ENCODE data around the gene FICD.

The FICD gene

DNA sequence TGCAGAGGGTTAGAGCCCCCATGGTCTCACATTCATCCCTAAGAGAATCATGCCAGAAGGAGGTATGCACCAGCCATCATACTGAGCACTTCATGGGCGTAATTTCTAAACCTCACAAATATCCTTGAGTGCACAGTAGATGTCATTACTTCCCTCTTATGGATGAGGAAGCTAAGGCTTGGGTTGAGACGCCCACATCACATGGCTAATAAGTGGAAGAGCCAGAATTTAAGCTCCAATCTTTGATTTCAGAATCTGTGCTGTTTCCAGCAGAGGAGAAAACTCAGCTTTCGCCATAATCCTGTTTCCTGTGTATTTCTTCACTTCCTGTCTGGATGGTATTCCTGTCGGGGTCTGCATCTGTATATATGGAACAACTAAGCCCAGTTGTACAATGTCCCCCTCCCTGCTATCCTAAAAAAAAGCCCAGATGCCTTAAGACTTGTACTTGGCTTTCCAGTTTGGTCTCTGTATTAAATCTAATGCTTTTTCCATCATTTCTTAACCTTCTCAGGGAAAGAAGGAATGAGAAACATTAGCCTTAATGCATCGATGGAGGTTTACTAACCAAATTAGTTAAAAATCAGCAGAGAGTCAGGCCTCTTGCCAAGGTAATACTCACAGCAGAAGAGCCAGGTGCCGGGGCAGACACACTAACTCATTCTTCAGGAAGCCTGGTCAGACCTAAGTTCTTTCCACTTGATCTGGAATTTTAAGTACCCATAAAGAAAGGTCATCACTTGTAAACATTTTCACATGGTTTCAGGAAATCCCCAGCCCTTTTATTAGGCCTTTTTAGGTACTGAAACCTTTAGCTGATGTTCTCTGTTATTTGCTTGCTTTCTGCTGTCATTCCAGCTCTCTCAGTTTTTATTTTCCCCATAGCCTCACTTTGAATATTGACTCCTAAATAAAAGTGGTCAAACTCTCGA lies 52.6 kb downstream of the FICD start:
- DNase-seq (ENCODE audit: low read depth) = no peak

DNA sequence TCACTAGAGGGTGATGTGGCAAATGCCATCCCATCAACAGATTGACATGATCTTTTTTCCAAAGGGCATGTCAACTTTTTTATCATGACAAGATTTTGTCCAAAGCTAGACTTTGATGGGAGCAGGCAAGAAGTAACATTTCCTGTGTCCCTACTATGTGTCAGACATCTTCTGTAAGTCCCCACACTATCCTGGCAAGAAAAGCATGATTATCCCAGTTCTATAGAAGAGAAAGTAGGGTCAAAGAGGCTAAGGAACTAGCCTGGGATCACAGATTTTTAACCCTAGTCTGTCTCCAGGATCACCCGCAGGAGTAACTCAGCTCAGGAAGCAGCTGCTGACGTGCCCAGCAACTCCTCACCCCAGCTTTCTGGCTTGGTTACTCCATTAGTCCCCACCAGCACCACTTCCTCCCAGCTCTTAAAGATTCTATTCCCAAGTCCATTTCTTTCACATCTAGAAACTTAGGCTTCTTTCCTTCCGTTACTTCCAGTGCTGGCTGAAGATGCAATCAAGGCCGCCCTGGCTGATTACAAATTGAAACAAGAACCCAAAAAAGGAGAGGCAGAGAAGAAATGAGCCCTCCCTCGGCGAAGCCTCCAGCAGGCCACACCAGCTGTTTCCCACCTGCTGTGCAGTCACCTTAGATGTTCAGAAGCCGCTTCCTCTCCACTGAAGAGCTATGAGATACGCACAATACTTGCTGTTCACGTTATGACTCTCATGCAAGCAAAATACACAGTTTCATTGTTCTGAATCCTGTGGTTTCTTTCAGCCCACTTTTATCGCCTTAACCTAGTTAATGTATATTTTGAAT lies 53.5 kb downstream of the FICD start:
- DNase-seq (ENCODE audit: low read depth) = peak; percentile 38
